ENCODE data around the gene TDRD5. TPM values are rescaled to one million over a fixed set of nuclear protein-coding genes. Genes with fewer than 3 reads are reported as not detected.
A peak's percentile ranks its signal among the peaks of the same experiment; 100 is the strongest.

TDRD5 gene
- total RNA-seq, 2 donors from 2014 or later: 0.80 to 2.4 TPM

DNA sequence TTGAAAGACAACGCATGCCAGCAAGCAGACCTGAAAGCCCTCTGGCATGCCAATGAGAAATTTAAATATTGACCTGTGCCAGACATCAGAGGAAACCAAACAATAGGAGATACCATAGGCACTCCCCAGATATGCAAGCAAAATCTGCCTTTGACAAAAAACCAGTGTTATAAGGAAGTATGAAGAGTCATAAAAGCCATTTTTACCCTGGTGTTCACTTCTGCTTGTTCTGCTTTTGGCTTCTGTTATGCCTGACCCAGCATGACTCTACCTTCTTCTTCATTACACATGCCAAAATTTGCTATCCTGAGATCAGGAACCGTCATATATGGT is 42.3 kb upstream of the TDRD5 start:
- Histone ChIP-seq H3K27ac (no peak overlapping the region), H3K4me3 (no peak overlapping the region), H3K9ac (ENCODE audit: low read depth in 2 of 2, low read length in 2 of 2) (no peak overlapping the region), H3K9me3 (no peaks in the 10 kb centered on the region), H3K27me3 (no peaks in the 10 kb centered on the region), H3K4me1 (no peaks in the 10 kb centered on the region), H3K36me3 (no peaks in the 10 kb centered on the region)
- TF ChIP-seq, protein P1, sequence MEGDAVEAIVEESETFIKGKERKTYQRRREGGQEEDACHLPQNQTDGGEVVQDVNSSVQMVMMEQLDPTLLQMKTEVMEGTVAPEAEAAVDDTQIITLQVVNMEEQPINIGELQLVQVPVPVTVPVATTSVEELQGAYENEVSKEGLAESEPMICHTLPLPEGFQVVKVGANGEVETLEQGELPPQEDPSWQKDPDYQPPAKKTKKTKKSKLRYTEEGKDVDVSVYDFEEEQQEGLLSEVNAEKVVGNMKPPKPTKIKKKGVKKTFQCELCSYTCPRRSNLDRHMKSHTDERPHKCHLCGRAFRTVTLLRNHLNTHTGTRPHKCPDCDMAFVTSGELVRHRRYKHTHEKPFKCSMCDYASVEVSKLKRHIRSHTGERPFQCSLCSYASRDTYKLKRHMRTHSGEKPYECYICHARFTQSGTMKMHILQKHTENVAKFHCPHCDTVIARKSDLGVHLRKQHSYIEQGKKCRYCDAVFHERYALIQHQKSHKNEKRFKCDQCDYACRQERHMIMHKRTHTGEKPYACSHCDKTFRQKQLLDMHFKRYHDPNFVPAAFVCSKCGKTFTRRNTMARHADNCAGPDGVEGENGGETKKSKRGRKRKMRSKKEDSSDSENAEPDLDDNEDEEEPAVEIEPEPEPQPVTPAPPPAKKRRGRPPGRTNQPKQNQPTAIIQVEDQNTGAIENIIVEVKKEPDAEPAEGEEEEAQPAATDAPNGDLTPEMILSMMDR (IDR thresholded peaks at IDR 0.05): no peak
- DNase-seq: no peak
- intact Hi-C loops (cut with DNase I): no loop called here

DNA sequence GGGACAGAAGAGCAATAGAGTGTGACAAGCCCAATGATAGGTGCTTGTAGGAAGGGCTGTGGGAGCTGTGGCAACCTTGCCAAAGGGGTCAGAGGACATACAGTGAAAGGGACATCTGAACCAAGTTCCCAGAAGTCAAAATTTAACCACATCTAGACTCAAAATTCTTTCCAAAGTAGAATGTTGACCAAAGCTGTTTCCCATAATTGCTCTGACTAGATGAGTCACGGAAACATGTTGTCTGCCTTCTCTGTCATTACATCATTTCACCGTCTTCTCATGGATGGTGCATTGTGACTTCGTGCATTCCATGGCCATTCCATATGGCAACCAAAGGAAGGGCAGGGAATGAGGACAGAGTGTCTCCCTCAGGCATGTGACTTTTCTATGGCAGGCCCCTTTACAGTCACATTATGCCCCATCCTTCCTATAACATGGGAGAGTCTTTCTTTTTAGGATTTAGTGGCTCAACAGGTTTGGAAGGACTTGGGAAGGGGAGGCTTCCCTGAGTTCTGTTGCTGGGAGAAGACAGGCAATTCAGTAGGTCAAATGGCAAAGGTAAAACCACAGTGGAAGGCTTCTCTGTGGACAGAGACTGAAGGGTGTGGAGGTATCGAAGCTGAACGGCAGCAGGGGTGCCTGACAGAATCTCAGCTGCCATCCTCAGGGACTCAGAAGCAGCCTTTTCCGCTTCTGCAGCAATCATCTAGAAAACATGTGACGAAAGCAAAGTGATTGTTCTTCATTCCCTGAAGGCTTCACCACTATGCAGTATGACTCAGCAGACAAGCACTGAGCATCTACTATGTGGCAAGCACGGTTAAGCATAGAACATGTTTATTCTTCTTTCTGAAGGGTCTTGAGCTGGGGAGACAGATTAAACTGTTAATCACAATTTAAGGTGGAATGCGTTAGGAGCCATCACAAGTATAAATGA is 40.6 kb upstream of the TDRD5 start:
- no peak overlapping the region for H3K9ac ChIP-seq (ENCODE audit: low read depth in 2 of 2, low read length in 2 of 2)
- H3K27me3 ChIP-seq: no peaks in the 10 kb centered on the region
- no peak overlapping the region for H3K27ac ChIP-seq
- intact Hi-C loops (cut with DNase I): no loop called here
- no peak overlapping the region for H3K4me3 ChIP-seq
- no peak for DNase-seq
- TF ChIP-seq, protein P1 (IDR thresholded peaks at IDR 0.05): no peak
- no peaks in the 10 kb centered on the region for H3K4me1 ChIP-seq
- no peaks in the 10 kb centered on the region for H3K36me3 ChIP-seq
- no peaks in the 10 kb centered on the region for H3K9me3 ChIP-seq

DNA sequence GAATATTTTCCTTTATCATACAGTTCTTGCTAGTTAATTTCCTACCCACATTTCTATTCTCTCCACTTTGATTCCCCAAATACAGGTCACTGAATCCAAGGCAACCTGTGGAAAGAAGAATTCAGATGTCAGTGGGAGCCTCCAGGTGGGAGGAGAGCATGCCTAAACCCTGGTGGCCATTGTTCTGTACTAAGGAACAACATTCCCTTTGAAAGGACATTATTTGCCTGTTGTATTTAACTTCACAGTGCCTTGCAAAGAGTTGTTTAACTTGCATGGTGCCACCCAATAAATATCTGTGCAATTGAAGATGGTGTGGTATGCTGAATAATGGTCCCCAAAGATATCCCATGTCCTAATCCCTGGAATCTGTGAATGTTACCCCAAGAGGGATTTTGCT is 37.2 kb upstream of the TDRD5 start:
- H3K9ac ChIP-seq (ENCODE audit: low read depth in 2 of 2, low read length in 2 of 2): no peak overlapping the region
- intact Hi-C loops (cut with DNase I): no loop called here
- H3K27me3 ChIP-seq: no peaks in the 10 kb centered on the region
- no peak overlapping the region for H3K4me3 ChIP-seq
- H3K9me3 ChIP-seq: no peaks in the 10 kb centered on the region
- no peaks in the 10 kb centered on the region for H3K4me1 ChIP-seq
- H3K27ac ChIP-seq: no peak overlapping the region
- no peaks in the 10 kb centered on the region for H3K36me3 ChIP-seq
- TF ChIP-seq, protein P1 (IDR thresholded peaks at IDR 0.05): no peak
- DNase-seq: no peak

DNA sequence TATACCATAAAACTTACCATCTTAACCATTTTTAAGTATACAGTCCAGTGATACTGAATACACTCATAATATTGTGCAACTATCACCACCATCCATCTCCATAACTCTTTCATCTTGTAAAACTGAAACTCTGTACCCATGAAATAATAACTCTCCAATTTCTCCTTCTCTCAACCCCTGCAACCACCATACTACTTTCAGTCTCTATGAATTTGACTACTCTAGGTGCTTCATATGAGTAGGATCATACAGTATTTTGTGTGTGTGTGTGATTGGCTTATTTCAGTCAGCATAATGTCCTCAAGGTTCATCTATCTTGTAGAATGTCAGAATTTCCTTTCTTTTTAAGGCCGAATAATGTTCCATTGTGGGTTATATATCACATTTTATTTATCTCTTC is 33.6 kb upstream of the TDRD5 start:
- intact Hi-C loops (cut with DNase I): no loop called here
- Histone ChIP-seq H3K9ac (ENCODE audit: low read depth in 2 of 2, low read length in 2 of 2) (no peak overlapping the region), H3K27ac (no peak overlapping the region), H3K9me3 (no peaks in the 10 kb centered on the region), H3K4me3 (no peak overlapping the region), H3K27me3 (no peaks in the 10 kb centered on the region), H3K4me1 (no peaks in the 10 kb centered on the region), H3K36me3 (no peaks in the 10 kb centered on the region)
- TF ChIP-seq, protein P1 (IDR thresholded peaks at IDR 0.05): no peak
- no peak for DNase-seq

DNA sequence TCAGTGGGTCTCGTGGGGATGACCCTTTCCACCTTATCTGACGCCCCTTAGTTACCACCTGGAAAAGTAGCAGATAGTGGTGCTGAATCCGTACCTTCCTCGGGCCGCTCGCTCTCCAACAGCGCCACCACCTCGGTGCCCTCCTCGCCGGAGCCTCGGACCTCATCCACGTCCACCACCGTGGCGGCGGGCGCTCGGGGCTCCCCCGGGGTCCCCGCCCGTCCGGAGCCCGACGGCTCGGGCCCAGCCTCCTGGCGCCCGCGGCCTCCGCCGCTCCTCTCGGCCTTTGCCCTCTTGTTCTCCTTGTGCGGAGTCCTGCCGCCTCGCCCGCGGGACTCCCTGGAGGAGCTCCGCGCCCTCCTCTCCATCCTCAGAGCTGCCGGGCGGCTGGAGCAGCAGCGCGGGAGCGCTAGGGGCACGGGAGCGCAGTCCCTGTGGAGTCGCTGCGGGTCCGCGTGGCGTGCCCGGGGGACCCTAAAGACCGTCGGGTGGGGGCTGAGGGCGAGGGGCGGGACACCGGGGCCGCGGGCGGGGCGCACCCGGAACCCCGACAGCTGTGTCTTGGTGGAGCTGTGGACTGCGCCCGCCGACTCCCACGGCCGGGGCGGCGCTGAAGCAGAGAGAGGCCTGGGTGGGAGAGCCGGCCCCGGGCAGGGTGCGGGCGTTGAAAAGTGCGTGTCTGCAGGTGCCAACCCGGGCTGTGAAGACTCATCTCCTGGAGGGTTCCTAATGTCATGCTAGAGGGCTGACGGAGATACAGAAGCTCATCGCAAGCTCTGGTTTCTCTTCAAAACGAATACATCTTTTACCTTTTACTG is 15.9 kb upstream of the TDRD5 start, which contains the start of gene NPHS2:
Gene NPHS2 (minus strand): TSS at position 452 of the 818 bp plus-strand sequence. CDS start 84 bp downstream, at position 368.
- no peaks in the 10 kb centered on the region for H3K36me3 ChIP-seq
- no peak within 1 kb of the TSS for H3K9ac ChIP-seq (ENCODE audit: low read depth in 2 of 2, low read length in 2 of 2)
- H3K27me3 ChIP-seq: peaks cover 20% of the 10 kb centered on the region
- TF ChIP-seq, protein P1 (IDR thresholded peaks at IDR 0.05): no peak
- DNase-seq: no peak
- H3K27ac ChIP-seq: no peak within 1 kb of the TSS
- H3K4me3 ChIP-seq: peak within 1 kb of the TSS; percentile 3
- intact Hi-C loops (cut with DNase I): no loop called here
- no peaks in the 10 kb centered on the region for H3K9me3 ChIP-seq
- peaks cover 4% of the 10 kb centered on the region for H3K4me1 ChIP-seq
